Hippocampal formation (tissue), 2 donors: ENCODE data around the gene GRM6.

Experiments used
- DNase-seq, 2 donors: peaks; one replicate each; lab custom pipeline; 2025; lab: John Stamatoyannopoulos, UW

Gene GRM6

GRCh38 chr5:178994580-178995340 lies at the start of gene GRM6:
TSS of gene GRM6 (minus strand) at chr5:178995320. CDS start at chr5:178994944, 376 bp downstream.
- DNase-seq: no peak

GRCh38 chr5:179044765-179045164 lies 49.6 kb upstream of the GRM6 start:
- DNase-seq: no peak

GRCh38 chr5:179033004-179033580 lies 38.0 kb upstream of the GRM6 start:
- no peak for DNase-seq

- peak; percentile 85 to 94 for DNase-seq
These were observed 28.5 kb upstream of the GRM6 start, which contains the start of gene ZNF879 for GRCh38 chr5:179023528-179024189. TSS of gene ZNF879 (plus strand) at chr5:179023804. CDS start at chr5:179025005, 1,201 bp downstream.

GRCh38 chr5:179008667-179009066 lies 13.5 kb upstream of the GRM6 start:
- DNase-seq: no peak

- DNase-seq: no peak
These were observed 11.4 kb upstream of the GRM6 start for GRCh38 chr5:179006564-179006963.

GRCh38 chr5:178998441-178998840 lies 3.3 kb upstream of the GRM6 start:
- DNase-seq: no peak

GRCh38 chr5:178997191-178997590 lies 2.1 kb upstream of the GRM6 start:
- no peak for DNase-seq

- DNase-seq: no peak
These were observed 1.0 kb upstream of the GRM6 start for GRCh38 chr5:178996156-178996555.

- DNase-seq: no peak
These were observed 196 bp upstream of the GRM6 start for GRCh38 chr5:178995341-178995690.

GRCh38 chr5:178993955-178994579 lies 1.1 kb downstream of the GRM6 start:
- no peak for DNase-seq

- DNase-seq: no peak
These were observed 1.8 kb downstream of the GRM6 start for GRCh38 chr5:178993236-178993765.

- no peak for DNase-seq
These were observed 2.7 kb downstream of the GRM6 start for GRCh38 chr5:178992291-178992895.

- DNase-seq: no peak
These were observed 3.7 kb downstream of the GRM6 start for GRCh38 chr5:178991190-178992145.

GRCh38 chr5:178990491-178990890 lies 4.6 kb downstream of the GRM6 start:
- DNase-seq: no peak

- DNase-seq: no peak
These were observed 5.8 kb downstream of the GRM6 start for GRCh38 chr5:178989311-178989710.

GRCh38 chr5:178988436-178989220 lies 6.5 kb downstream of the GRM6 start:
- DNase-seq: no peak

GRCh38 chr5:178986326-178986960 lies 8.7 kb downstream of the GRM6 start:
- no peak for DNase-seq
